ENCODE measurements around the gene CNEP1R1. TPM values are rescaled to one million over a fixed set of nuclear protein-coding genes. Genes with fewer than 3 reads are reported as not detected.
A peak's percentile ranks its signal among the peaks of the same experiment; 100 is the strongest.

Gene CNEP1R1
- total RNA-seq, 1 donor from 2014 or later, result 16.9 TPM

DNA sequence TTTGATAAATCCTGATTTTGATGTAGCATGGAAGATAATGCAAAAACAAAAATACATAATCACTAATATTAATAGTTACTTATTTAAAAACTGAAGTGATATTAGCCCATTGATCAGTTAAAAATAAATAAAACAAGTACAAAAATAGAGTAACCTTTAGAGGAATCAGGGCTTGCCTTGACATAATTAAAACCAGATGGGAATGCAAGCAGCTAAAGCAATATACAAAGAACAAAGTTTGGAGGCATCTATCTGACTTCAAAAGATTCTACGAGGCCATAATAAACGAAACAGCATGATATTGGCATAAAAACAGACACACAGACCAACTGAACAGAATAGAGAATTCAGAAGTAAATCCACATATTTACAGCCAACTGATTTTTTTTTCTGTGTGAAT lies 25.8 kb downstream of the CNEP1R1 start:
- intact Hi-C loops (cut with micrococcal nuclease), result no loop called here
- ATAC-seq, result no peak

DNA sequence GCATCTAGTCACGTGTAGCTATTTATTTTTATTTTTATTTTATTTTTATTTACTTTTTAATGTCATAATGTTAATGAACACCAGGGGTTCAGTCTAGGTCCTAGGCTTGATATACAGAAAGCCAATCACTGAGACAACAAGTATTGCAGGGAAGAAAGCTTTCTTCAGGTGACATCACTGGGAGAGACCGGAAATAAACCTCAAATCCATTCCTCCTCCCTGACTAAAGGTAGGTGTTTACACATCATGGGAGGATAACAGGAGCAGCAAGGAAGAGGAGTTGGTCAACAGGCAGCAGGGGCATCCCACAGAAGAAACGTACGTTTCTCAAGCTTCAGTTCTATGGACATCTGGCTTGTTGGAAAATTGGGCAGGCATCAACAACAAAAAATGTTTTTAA lies 31.2 kb downstream of the CNEP1R1 start:
- no peak for DNase-seq
- ATAC-seq, result no peak
- intact Hi-C loops (cut with micrococcal nuclease), result no loop called here

More for the DNA sequence above, 25.8 kb downstream of the CNEP1R1 start:
- no peak for DNase-seq

DNA sequence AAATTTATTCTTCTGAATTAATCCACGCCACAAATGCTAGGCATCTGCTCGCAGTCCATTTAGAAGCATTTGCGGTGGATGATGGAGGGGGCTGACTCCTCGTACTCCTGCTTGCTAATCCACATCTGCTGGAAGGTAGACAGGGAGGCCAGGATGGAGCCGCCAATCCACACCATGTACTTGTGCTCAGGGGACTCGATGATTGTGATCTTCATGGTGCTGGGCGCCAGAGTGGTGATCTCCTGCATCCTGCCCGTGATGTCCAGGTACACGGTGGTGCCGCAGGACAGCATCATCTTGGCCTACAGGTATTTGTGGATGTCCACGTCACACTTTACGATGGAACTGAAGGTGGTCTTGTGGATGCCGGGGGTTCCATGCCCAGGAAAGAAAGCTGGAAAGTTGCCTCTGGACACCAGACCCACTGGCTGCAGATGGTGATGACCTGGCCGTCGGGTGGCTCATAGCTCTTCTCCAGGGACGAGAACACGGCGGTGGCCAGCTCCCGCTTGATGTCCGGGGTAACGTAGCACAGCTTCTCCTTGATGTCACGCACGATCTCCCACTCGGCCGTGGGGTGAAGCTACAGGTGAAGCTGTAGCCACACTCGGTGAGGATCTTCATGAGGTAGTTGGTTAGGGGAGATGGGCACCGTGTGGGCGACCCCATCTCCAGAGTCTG lies 33.2 kb downstream of the CNEP1R1 start:
- DNase-seq, result no peak
- intact Hi-C loops (cut with micrococcal nuclease), result no loop called here
- no peak for ATAC-seq

DNA sequence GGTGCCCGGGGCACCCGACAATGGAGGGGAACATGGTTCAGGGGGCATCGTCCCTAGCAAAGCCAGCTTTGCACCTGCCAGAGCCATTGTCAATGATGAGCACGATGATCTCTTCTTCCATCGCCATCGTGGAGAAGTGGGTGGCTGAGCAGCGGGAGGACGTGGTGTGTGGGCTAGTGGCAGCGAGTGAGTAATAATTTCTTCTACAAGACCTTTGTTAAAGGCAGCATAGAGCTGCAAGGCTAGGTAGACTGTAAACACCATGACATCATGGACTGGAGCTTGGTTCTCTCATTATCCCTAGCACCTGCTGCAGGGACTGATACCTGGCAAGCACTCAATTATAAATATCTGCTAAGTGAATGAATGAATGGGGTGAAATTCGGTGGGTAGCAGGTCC lies 34.1 kb downstream of the CNEP1R1 start:
- DNase-seq (no peak), ATAC-seq (no peak)
- intact Hi-C loops (cut with micrococcal nuclease), result no loop called here

DNA sequence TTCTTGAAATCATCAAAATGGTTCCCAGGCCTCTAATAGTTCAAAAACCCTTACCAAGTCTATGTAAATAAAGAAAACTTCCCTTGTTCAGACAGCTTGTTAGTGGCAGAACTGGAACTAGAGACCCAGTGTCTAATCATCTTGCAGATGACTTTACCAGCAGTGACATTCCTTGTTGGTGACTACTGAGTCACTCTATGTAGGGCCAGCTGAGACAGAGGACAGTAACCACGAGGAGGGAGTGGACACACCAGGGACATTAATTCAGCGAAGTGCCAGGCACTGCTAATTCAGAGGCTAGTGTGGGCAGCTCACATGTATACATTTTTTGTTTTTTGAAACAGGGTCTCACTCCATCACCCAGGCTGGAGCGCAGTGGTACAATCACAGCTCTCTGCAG lies 34.6 kb downstream of the CNEP1R1 start:
- ATAC-seq (no peak), DNase-seq (no peak)
- intact Hi-C loops (cut with micrococcal nuclease), result no loop called here

DNA sequence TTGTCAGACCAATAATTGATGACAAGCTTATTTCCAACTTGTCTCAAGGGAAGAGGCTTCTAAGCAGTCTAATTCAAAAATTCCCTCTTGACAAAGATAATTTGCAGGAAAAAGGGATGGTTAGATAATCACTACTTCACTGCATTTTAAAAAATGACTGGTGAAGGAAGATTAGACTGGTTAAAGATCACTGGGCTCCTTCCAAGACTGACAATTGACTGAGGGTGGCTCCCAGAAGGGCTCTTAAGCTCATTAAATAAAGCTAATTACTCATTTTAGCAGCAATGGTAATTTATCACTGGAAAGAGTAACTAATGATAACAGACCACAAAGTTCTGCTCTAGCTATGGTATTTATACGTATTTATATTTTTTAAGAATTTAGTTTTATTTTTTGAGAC lies 36.3 kb downstream of the CNEP1R1 start:
- intact Hi-C loops (cut with micrococcal nuclease), result no loop called here
- no peak for ATAC-seq
- no peak for DNase-seq

DNA sequence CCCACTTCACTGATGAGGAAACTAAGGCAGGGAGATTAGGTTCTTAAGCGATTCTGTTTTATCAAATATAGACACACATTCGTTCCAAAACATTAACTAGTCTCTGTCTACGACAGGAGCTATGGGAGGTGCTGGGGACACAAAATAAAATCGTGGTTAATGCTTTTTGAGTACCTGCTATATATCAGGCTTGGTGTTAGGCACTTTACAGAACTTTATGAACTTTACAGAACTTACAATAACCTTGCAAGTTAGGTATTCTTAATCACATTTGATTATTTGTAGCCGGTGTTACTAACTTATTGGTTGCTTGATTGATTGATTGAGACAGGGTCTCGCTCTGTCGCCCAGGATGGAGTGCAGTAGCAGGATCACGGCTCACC lies 40.2 kb downstream of the CNEP1R1 start:
- ATAC-seq (no peak), DNase-seq (no peak)
- intact Hi-C loops (cut with micrococcal nuclease), result no loop called here

DNA sequence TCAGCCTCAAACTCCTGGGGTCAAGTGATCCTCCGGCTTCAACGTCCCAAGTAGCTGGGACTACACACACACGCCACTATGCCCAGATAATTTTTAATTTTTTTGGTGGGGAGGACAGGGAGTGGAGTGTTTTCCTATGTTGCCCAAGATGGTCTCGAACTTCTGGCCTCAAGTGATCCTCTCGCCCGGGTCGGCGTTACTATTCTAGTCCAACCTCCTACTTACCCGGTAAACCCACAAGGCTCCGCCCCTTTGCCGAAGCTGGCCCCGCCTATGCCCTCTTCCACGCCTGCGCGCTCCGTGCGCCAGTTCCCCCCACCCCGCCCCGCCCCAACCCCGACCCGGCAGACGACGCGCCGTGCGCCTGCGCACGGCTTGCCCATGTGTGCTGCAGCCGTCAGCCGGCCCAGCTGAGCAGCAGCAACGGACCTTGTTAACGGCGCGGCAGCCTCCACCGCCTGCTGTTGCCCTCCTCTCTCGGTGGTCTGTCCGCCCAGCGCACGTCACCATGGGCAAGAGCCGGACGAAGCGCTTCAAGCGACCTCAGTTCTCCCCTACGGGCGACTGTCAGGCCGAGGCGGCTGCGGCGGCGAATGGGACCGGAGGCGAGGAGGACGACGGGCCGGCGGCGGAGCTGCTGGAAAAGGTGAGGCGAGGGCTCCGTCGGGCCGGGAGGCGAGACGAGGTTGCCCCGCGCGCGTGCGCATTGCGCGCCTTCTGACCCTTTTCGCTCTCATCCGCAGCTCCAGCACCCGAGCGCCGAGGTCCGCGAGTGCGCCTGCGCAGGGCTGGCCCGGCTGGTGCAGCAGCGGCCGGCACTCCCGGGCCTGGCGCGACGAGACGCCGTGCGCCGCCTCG lies 40.8 kb downstream of the CNEP1R1 start, which contains the start of gene HEATR3:
TSS of gene HEATR3 (plus strand) at position 347 of the 858 bp plus-strand sequence. CDS start at position 509, 162 bp downstream.
- intact Hi-C loops (cut with micrococcal nuclease), result no loop called here
- peak; percentile 98 for ATAC-seq
- peak; percentile 95 for DNase-seq

DNA sequence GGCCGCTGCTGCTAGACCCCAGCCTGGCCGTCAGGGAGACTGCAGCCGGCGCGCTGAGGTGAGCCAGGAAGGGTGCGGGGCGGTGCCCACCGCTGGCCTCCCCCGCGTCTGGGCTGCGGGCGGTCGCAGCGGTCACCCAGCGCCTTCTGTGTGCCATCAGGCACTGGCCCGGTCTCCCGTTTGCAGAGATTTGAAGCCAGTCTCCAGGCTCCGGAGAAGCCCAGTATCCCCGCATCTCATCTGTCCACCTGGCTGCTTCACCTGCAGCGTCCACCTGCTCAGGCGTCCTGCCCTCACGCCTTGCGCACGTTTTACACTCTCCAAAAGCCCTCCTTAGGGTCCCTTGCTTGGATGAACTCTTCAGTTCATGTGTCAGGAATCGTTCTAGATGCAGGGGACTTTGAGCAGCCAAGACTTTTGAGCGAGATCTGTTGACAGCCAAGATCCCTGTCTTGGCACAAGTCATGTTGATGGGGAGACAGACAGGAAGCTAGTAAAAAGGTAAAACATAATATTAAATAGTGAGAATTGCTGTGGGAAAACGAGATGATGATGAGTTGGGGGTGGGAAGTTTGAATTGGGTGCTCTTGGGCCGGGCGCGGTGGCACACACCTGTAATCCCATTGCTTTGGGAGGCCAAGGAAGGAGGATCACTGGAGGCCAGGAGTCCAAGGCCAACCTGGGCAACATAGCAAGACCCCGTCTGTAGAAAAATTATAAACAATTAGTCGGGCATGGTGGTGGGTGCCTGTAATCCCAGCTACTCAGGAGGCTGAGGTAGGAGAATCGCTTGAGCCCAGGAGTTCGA lies 41.7 kb downstream of the CNEP1R1 start:
- intact Hi-C loops (cut with micrococcal nuclease), result no loop called here
- no peak for DNase-seq
- ATAC-seq, result no peak

DNA sequence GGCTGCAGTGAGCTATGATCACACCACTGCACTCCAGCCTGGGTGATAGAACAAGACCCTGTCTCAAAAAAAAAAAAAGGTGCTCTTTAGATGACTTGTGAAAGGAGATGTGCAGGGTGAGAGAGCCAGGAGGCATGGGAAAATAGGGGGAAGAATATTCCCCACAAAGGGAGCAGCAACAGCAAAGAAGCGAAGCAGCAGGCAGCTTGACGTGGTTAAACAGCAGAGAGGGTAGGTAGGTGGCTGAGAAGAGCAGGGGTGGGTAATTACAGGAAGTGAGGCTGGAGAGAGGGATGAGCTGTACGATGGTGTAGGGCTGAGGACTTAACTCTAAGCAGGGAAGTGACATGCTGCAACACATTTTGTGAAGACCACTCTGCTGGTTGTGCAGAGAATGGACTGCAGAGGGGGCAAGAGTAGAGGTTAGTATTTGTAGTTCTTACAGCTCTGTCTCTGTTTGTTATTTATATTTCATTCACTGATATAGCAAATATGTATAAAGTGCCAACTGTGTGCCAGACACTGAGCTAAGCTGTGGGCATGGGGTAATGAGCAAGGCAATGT lies 42.3 kb downstream of the CNEP1R1 start:
- ATAC-seq (no peak), DNase-seq (no peak)
- intact Hi-C loops (cut with micrococcal nuclease), result no loop called here

DNA sequence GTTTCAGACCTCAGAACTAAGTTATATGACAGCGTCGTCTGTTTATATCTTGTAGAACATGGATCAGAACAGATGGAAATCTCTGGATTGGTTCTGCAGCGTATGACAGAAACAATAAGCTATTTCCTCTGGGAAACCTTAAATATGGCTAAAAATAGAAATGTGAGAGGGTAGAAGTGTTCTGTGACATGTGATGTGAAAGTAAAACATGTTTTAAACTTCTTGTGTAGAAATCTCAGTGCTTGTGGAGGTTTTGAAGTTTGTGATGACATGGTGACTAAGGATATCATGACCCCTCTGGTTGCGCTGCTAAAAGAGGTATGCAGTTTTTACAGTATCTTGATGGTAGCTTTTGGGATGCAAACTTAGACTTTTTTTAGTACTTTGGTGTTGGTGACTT lies 43.5 kb downstream of the CNEP1R1 start:
- DNase-seq, result no peak
- intact Hi-C loops (cut with micrococcal nuclease), result no loop called here
- no peak for ATAC-seq

DNA sequence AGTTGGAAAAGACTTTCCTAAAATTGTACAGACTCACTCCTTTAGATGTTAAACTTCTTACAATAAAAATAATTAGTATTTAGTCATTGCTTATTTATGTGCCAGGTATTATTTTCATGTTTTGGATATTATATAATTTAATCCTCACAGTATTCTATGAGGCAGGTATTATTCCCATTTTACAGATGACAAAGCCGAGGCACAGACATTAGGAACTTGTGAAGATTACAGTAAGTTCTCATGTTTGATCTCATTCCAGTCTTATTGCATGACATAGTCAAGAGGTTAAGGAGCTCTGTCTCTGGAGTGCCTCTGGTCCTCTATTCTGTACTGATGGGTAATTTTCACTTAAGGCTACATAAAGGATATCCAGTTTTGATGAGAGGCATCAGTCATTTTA lies 44.0 kb downstream of the CNEP1R1 start:
- ATAC-seq, result no peak
- intact Hi-C loops (cut with micrococcal nuclease), result no loop called here
- no peak for DNase-seq

DNA sequence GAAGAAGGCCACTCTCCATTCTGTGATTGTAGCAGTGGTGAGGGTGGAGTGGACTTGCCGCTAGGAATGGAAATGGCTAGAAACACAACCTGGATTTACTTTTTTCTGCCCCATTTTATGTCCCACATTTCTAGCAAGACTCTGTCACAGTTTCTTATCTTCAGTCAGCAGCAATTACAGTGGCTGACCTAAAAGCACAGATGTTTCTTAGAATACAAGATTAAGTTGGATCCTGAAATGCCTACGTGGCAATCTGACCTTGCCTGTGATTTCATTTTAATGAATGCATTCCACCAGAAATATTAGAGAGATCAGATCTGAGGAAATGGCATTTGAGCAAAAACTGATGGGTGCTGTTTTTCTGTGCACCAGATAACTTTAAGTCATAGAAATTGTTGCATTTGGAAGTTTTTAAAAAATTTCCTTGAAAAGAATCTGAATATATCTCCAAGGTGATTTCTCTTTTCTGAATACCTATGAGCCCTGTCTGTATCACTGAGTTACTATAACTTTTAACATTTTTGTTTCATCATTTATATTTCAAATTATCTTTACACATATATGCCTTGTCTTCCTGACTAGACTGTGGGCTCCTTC lies 46.1 kb downstream of the CNEP1R1 start:
- intact Hi-C loops (cut with micrococcal nuclease), result no loop called here
- ATAC-seq, result no peak
- no peak for DNase-seq

DNA sequence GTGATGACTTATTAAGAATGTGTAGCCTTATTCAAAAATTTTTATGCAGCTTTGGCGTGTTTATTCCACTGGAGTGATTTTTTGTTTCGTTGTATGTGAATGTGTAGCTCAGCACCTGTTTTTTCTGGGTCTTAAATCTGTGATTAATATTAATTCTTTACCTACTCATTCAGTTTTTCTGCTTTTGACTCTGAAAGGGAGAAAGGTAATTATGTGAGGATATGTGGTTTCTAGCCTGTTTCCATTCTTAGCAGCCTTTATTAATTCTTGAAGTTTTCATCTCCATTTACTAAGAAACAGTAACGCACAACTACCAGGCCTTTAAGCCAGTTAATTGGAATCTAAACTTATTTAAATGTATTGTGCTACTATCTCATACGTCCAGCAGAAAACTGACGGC lies 47.7 kb downstream of the CNEP1R1 start:
- no peak for DNase-seq
- no peak for ATAC-seq
- intact Hi-C loops (cut with micrococcal nuclease), result no loop called here

DNA sequence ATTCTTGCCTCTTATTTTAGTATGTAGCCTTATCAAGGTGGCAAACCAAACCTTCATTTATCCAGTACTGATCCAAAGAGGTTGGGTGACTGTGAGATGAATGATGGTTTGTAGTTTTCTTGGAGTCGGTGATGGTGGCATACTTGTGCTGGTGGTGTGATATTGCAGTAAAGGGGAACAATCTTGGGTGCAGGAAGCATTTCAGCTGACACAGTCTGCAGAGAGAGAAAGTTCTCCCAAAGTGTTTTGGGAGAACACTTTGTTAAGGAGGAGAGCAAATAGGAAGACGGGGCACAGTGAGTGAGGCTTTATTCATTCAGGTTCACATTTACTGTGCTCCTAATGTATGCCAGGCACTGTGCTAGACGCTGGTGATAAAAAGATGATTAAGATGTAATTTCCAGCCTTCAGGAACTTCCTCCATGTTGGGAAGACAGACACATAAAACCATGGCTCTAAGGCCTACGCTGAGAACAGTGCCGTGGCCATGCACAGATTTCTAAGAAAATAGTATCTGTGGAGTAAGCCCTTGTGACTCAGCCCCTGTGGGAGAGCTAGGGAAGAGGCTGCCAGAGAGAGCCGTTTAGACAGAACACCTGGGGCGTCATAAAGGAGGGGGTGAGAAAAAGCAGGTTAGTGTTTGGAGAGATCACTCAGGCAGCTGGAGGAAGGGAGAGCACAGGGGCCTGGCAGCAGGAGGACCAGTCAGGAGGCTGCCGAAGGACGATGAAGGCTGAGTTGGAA lies 54.5 kb downstream of the CNEP1R1 start:
- no peak for ATAC-seq
- intact Hi-C loops (cut with micrococcal nuclease), result no loop called here
- no peak for DNase-seq

DNA sequence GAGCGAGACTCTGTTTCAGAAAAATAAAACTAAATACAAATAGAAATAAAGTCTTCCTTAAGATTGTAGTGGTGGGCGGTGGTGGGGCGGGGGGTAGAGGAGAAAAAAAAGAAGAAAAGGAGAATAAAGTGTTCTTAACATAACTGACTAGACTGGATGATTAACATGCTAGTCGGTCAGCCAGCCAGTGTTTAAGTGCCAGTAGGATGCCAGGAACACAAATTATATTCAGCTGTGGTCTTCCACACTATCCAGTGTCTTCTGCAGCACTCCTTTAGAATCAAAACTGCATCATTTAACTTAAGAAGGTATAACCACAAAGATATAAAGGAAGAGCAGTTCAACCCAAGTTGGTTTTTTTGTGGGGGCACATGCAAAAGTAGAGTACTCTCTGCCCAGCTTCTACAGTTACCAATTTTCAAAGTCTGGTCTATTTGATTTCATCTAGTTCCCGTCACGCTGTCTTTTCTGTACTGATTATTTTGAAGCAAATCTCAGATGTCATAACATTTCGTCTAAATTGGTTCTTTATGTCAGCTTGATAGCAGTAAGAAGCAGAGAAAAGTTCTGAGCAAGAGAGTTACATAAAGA lies 56.5 kb downstream of the CNEP1R1 start:
- DNase-seq, result no peak
- ATAC-seq, result no peak
- intact Hi-C loops (cut with micrococcal nuclease), result no loop called here

DNA sequence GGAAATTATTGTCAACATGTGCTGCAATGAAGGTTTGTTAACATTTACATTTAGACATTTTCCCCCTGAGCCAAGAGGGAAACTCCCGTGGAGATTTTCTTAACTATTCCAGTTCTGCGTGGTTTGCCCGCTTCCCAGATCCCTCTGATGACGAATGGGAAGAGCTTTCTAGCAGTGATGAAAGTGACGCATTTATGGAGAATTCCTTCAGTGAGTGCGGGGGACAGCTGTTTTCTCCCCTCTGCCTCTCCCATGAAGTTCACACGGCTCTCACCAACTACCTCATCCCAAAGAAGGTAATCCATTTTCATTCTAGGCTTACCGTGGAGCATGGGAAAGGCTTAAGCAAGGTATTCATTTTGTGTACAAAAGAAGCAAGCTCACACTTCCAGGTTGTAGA lies 59.0 kb downstream of the CNEP1R1 start:
- no peak for DNase-seq
- intact Hi-C loops (cut with micrococcal nuclease), result no loop called here
- no peak for ATAC-seq

DNA sequence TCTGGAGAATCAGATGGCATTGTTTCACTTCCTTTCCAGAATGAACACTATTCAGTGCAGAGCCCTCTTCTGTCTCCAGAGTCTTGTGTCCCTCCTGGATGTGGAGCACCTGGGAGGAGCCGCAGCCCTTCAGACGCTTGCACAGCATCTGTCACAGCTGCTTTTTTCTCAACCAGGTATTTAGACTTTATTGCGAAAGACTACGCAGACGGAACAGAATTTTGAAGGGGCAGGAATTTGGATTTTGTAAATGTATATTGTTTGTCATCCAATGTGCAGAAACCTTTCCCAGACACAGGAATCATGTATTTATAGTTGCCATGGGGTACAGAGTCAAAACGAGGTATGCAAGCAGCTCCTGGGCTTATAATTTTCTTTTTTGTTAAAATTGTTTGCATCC lies 61.2 kb downstream of the CNEP1R1 start:
- intact Hi-C loops (cut with micrococcal nuclease), result no loop called here
- ATAC-seq, result no peak
- DNase-seq, result no peak
